ENCODE measurements around the gene NMRAL1. TPM values are rescaled to one million over a fixed set of nuclear protein-coding genes. Genes with fewer than 3 reads are reported as not detected.

Gene NMRAL1
- polyA plus RNA-seq, 1 of the 3 experiments (the other 2 are of a cell fraction): 99.9 TPM

- TF ChIP-seq TAF1 (IDR thresholded peaks at IDR 0.05; ENCODE audit: borderline replicate concordance, low read depth, low read length): no peak
- no peak for TF ChIP-seq FOXM1 (IDR thresholded peaks at IDR 0.05; ENCODE audit: low read depth)
- no peak for TF ChIP-seq SMC3 (IDR thresholded peaks at IDR 0.05; ENCODE audit: low read depth, low read length)
- TF ChIP-seq RAD21 (IDR thresholded peaks at IDR 0.05; ENCODE audit: low read length): no peak
- TF ChIP-seq YY1 (IDR thresholded peaks at IDR 0.05; ENCODE audit: low read depth): peak; percentile 63; the same call in 1 of the 2 replicates
- TF ChIP-seq MXI1 (IDR thresholded peaks at IDR 0.05; ENCODE audit: low read depth, low read length): no peak
- no peak for TF ChIP-seq MEF2A (IDR thresholded peaks at IDR 0.05; ENCODE audit: borderline replicate concordance, low read depth)
Measured at GRCh38 chr16:4489030-4489429, 14.6 kb upstream of the NMRAL1 start (continued).

GRCh38 chr16:4488499-4488967 lies 14.1 kb upstream of the NMRAL1 start:
- Histone ChIP-seq H3K9me3 (no peaks in the 10 kb centered on the region), H3K4me2 (peak overlapping the region; percentile 32; the same call in 1 of the 2 replicates), H3F3A (replicated peaks; ENCODE audit: insufficient read depth) (peaks cover 34% of the 10 kb centered on the region), H3K9ac (peak overlapping the region; percentile 8; the same call in 1 of the 2 replicates), H3K27me3 (ENCODE audit: insufficient read depth) (no peaks in the 10 kb centered on the region), H3K36me3 (replicated peaks in 1 of 2; ENCODE audit: control insufficient read depth in 1 of 2, insufficient read depth in 2 of 2, low read length in 1 of 2) (peaks cover 4 to 7% of the 10 kb centered on the region in 2 experiments), H3K79me2 (ENCODE audit: insufficient read depth) (peaks cover 73% of the 10 kb centered on the region), H4K20me1 (ENCODE audit: insufficient read depth) (no peaks in the 10 kb centered on the region), H2AFZ (ENCODE audit: low read depth) (no peak overlapping the region), H3K4me1 (ENCODE audit: control insufficient read depth in 1 of 2, insufficient read depth in 2 of 2, low read depth in 1 of 2, low read length in 1 of 2) (peaks cover 0 to 24% of the 10 kb centered on the region in 2 experiments; a peak in 2 of 4 replicates), H3K4me3 (ENCODE audit: low read depth in 2 of 2, low read length in 1 of 2) (no peak overlapping the region), H3K9me2 (no peaks in the 10 kb centered on the region), H3K27ac (ENCODE audit: low read depth in 2 of 2, low read length in 1 of 2) (peak overlapping the region in 1 of 2 experiments; percentile 79; a peak in 2 of 4 replicates)
- ChIA-PET POLR2A (no interaction called here), CTCF (interaction anchor here (1.9 kb wide), 1 partner anchor 18 kb away, joined by 12 read pairs; no protein-coding TSS in a partner anchor)
- DNase-seq: no peak
- 85% methylated on average over 1 of the region's 1 CpG for WGBS (ENCODE audit: low lambda C conversion rate)
- TF ChIP-seq RAD21 (IDR thresholded peaks at IDR 0.05; ENCODE audit: low read length): no peak
- TF ChIP-seq NFIC (IDR thresholded peaks at IDR 0.05; ENCODE audit: borderline replicate concordance): no peak
- no peak for TF ChIP-seq MXI1 (IDR thresholded peaks at IDR 0.05; ENCODE audit: low read depth, low read length)
- no peak for TF ChIP-seq SIN3A (IDR thresholded peaks at IDR 0.05; ENCODE audit: borderline replicate concordance, low read depth, low read length)
- no peak for TF ChIP-seq FOXJ3 (CRISPR knock-in tag; IDR thresholded peaks at IDR 0.05)
- no peak for TF ChIP-seq USF2 (IDR thresholded peaks at IDR 0.05; ENCODE audit: borderline replicate concordance, low read depth, low read length)
- TF ChIP-seq ZBTB33 (IDR thresholded peaks at IDR 0.05; ENCODE audit: borderline replicate concordance, low read depth): no peak
- TF ChIP-seq FOSL2 (IDR thresholded peaks at IDR 0.05; ENCODE audit: borderline replicate concordance, low read depth): no peak
- no peak for TF ChIP-seq PBX3 (IDR thresholded peaks at IDR 0.05)
- no peak for TF ChIP-seq TCF12 (IDR thresholded peaks at IDR 0.05)
- TF ChIP-seq TAF1 (IDR thresholded peaks at IDR 0.05; ENCODE audit: borderline replicate concordance, low read depth, low read length): no peak
